K562 (cell line): ENCODE data around the gene MIDN. TPM values are rescaled to one million over a fixed set of nuclear protein-coding genes. Genes with fewer than 3 reads are reported as not detected.
A peak's percentile ranks its signal among the peaks of the same experiment; 100 is the strongest.

Experiments
- ASH1L ChIP-seq: fragments of 450-650 bp; IDR thresholded peaks from 2 replicates; pipeline ENCODE4 v1.6.1; 2018; ENCODE audit warnings: borderline replicate concordance, mild to moderate bottlenecking, low read depth; ENCODE audit not compliant: partially characterized antibody
- CBX3 ChIP-seq, 2 experiments: IDR thresholded peaks; 1 replicate in 1 of 2; 2 replicates in 1 of 2; pipeline ENCODE4 v1.6.1; 2012; ENCODE audit warnings: inconsistent platforms in 2 of 2, low read length in 2 of 2, borderline replicate concordance in 1 of 2, control low read depth in 1 of 2
- CBX5 ChIP-seq: IDR thresholded peaks from 2 replicates; pipeline ENCODE4 v1.6.1; 2014; ENCODE audit warnings: low read depth, borderline replicate concordance
- CEBPB ChIP-seq: fragments of 450-650 bp; IDR thresholded peaks from 2 replicates; pipeline ENCODE4 v1.6.1; 2016; ENCODE audit warnings: missing genetic modification characterization, missing compliant biosample characterization
- CXXC5 ChIP-seq: fragments of 250-450 bp; sonication (Bioruptor Pico); IDR thresholded peaks from 2 replicates; pipeline ENCODE4 v1.8.0; 2022; ENCODE audit warnings: inconsistent platforms, mild to moderate bottlenecking, moderate library complexity
- FUS ChIP-seq: fragments of 200-400 bp; formaldehyde crosslinking; optimal IDR thresholded peaks from 2 replicates; pipeline ENCODE3; 2017; ENCODE audit warnings: low read depth, low read length
- GTF2E2 ChIP-seq: fragments of 200-800 bp; sonication (Bioruptor generic); IDR thresholded peaks from 2 replicates; pipeline ENCODE4 v1.6.1; 2016; ENCODE audit warnings: missing genetic modification characterization, missing compliant biosample characterization
- HDAC3 ChIP-seq: fragments of 450-650 bp; IDR thresholded peaks from 2 replicates; pipeline ENCODE4 v1.6.1; 2018; ENCODE audit warnings: borderline replicate concordance, mild to moderate bottlenecking, moderate library complexity; ENCODE audit not compliant: partially characterized antibody
- HSF4 ChIP-seq: fragments of 250-450 bp; sonication (Bioruptor Pico); IDR thresholded peaks from 2 replicates; pipeline ENCODE4 v2.1.2; 2022; ENCODE audit warnings: mild to moderate bottlenecking, moderate library complexity, borderline replicate concordance
- RBM22 ChIP-seq: fragments of 200-400 bp; formaldehyde crosslinking; IDR thresholded peaks from 2 replicates; pipeline ENCODE4 v1.6.1; 2018; ENCODE audit warnings: low read length, low read depth; ENCODE audit not compliant: poor library complexity, severe bottlenecking
- RUNX1 ChIP-seq: sonication (generic); IDR thresholded peaks from 2 replicates; pipeline ENCODE4 v1.6.1; 2016; ENCODE audit warnings: antibody characterized with exemption, low read depth
- SIN3A ChIP-seq, 2 experiments: fragments of 150-350 bp in 1 of 2; IDR thresholded peaks; 2 replicates each; pipeline ENCODE4 v1.6.1; 2011 to 2016; ENCODE audit warnings: borderline replicate concordance in 2 of 2, low read depth in 2 of 2, low read length in 2 of 2, mild to moderate bottlenecking in 2 of 2, moderate library complexity in 2 of 2; ENCODE audit not compliant: control insufficient read depth in 1 of 2
- SRSF3 ChIP-seq: fragments of 200-400 bp; formaldehyde crosslinking; IDR thresholded peaks from 2 replicates; pipeline ENCODE4 v1.6.1; 2016; ENCODE audit warnings: mild to moderate bottlenecking, low read length, moderate library complexity; ENCODE audit not compliant: insufficient read depth
- STAT5A ChIP-seq: IDR thresholded peaks from 2 replicates; pipeline ENCODE4 v1.6.1; 2012; ENCODE audit warnings: low read length, inconsistent platforms, borderline replicate concordance
- ZC3H11A ChIP-seq: IDR thresholded peaks from 2 replicates; pipeline ENCODE4 v1.6.1; 2012; ENCODE audit warnings: low read depth, low read length, improper control_type of control experiment
- ZFP36 ChIP-seq: fragments of 150-350 bp; IDR thresholded peaks from 2 replicates; pipeline ENCODE4 v1.6.1; 2018; ENCODE audit warnings: low read length, low read depth; ENCODE audit not compliant: partially characterized antibody
- ZKSCAN3 ChIP-seq: fragments of 250-450 bp; sonication (Bioruptor Pico); IDR thresholded peaks from 2 replicates; pipeline ENCODE4 v1.4.0; 2020
- ZNF253 ChIP-seq: fragments of 250-450 bp; sonication (Bioruptor Pico); conservative IDR thresholded peaks from 2 replicates; pipeline ENCODE4 v1.6.1; 2021; ENCODE audit warnings: mild to moderate bottlenecking
- ZNF41 ChIP-seq: fragments of 250-450 bp; sonication (Bioruptor Pico); conservative IDR thresholded peaks from 2 replicates; pipeline ENCODE4 v1.4.0; 2020; ENCODE audit warnings: mild to moderate bottlenecking
- ZNF431 ChIP-seq: sonication (generic); formaldehyde crosslinking; IDR thresholded peaks from 2 replicates; pipeline ENCODE4 v1.8.0; 2022; ENCODE audit warnings: mild to moderate bottlenecking, missing genetic modification reagents
- ZNF551 ChIP-seq: fragments of 250-450 bp; sonication (Bioruptor Pico); IDR thresholded peaks from 2 replicates; pipeline ENCODE4 v1.5.0; 2021; ENCODE audit warnings: mild to moderate bottlenecking, moderate library complexity
- polyA plus RNA-seq, 8 experiments: library from polyadenylated mRNA; depleted of rRNA in 4 of 8; stranded (reverse) in 5 of 8; unstranded in 3 of 8; fragments of >200 nt; fragmentation: Nextera tagmentation in 2 of 8; fragmentation: Illumina TruSeq in 1 of 8; extraction: Ambion mirVana in 2 of 8; extraction: Trizol in 1 of 8; gene quantifications; 2 replicates each; pipeline versions ENCODE4 v1.2.1 to v1.2.3, GENCODE V29; 2011 to 2014; ENCODE audit warnings: inconsistent platforms in 1 of 8, missing spikeins in 1 of 8
- total RNA-seq, 7 experiments: library from RNA; depleted of rRNA in 6 of 7; stranded (reverse); fragments of >200 nt in 6 of 7; fragmentation: Illumina TruSeq in 2 of 7; extraction: Trizol in 2 of 7; gene quantifications; 2 replicates each; pipeline versions ENCODE4 v1.2.1 to v1.2.3, GENCODE V29; 2011 to 2021; ENCODE audit warnings: low replicate concordance in 1 of 7
- TF ChIP-seq, protein P1 (sequence below): fragments of 450-650 bp; formaldehyde crosslinking; IDR thresholded peaks from 2 replicates; pipeline ENCODE4 v1.4.0; 2022; ENCODE audit warnings: missing genetic modification characterization
- TF ChIP-seq, protein P2 (sequence below): sonication (generic); formaldehyde crosslinking; IDR thresholded peaks from 2 replicates; pipeline ENCODE4 v1.8.1; 2023; ENCODE audit warnings: mild to moderate bottlenecking, missing genetic modification reagents
- TF ChIP-seq, protein P3 (sequence below), 3 experiments: fragments of 200-800 bp in 1 of 3; sonication (Bioruptor generic) in 1 of 3; sonication (generic) in 1 of 3; formaldehyde crosslinking in 1 of 3; IDR thresholded peaks; 2 replicates each; pipeline versions ENCODE4 v1.6.1 to v1.8.0; 2016 to 2022; ENCODE audit warnings: mild to moderate bottlenecking in 2 of 3, missing compliant biosample characterization in 2 of 3, missing genetic modification characterization in 2 of 3, missing genetic modification reagents in 1 of 3

The MIDN gene
- total and polyA plus RNA-seq, 9 of the 15 experiments (the other 6 are each of a cell fraction or from before 2014, with no cell fraction given), result 0.17 to 120 (median 10.1) TPM

- TF ChIP-seq, protein P1, sequence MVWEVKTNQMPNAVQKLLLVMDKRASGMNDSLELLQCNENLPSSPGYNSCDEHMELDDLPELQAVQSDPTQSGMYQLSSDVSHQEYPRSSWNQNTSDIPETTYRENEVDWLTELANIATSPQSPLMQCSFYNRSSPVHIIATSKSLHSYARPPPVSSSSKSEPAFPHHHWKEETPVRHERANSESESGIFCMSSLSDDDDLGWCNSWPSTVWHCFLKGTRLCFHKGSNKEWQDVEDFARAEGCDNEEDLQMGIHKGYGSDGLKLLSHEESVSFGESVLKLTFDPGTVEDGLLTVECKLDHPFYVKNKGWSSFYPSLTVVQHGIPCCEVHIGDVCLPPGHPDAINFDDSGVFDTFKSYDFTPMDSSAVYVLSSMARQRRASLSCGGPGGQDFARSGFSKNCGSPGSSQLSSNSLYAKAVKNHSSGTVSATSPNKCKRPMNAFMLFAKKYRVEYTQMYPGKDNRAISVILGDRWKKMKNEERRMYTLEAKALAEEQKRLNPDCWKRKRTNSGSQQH, result no peak; the same call in 1 of the 2 replicates
- no peak for TF ChIP-seq HDAC3
- TF ChIP-seq CXXC5 (CRISPR knock-in tag), result no peak
- no peak for TF ChIP-seq SIN3A (IDR thresholded peaks at IDR 0.05; ENCODE audit: borderline replicate concordance in 2 of 2, control insufficient read depth in 1 of 2, low read depth in 2 of 2, low read length in 2 of 2)
- TF ChIP-seq STAT5A, result no peak
- no peak for TF ChIP-seq FUS
- TF ChIP-seq ZNF41, result no peak
- no peak for TF ChIP-seq CBX5
- peak; percentile 44; the same call in 1 of the 2 replicates for TF ChIP-seq RUNX1
- no peak for TF ChIP-seq HSF4 (CRISPR knock-in tag)
- TF ChIP-seq, protein P2, sequence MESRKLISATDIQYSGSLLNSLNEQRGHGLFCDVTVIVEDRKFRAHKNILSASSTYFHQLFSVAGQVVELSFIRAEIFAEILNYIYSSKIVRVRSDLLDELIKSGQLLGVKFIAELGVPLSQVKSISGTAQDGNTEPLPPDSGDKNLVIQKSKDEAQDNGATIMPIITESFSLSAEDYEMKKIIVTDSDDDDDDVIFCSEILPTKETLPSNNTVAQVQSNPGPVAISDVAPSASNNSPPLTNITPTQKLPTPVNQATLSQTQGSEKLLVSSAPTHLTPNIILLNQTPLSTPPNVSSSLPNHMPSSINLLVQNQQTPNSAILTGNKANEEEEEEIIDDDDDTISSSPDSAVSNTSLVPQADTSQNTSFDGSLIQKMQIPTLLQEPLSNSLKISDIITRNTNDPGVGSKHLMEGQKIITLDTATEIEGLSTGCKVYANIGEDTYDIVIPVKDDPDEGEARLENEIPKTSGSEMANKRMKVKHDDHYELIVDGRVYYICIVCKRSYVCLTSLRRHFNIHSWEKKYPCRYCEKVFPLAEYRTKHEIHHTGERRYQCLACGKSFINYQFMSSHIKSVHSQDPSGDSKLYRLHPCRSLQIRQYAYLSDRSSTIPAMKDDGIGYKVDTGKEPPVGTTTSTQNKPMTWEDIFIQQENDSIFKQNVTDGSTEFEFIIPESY (CRISPR knock-in tag), result no peak
- 0 out of 2 replicates have a peak, but pooled peaks have one; percentile 23 for TF ChIP-seq SRSF3
- no peak for TF ChIP-seq ZNF551 (CRISPR knock-in tag)
- TF ChIP-seq ZNF253 (CRISPR knock-in tag), result no peak
- no peak for TF ChIP-seq ZKSCAN3 (CRISPR knock-in tag)
- TF ChIP-seq ZC3H11A, result no peak
- TF ChIP-seq ASH1L, result peak; percentile 33
- TF ChIP-seq ZNF431 (CRISPR knock-in tag), result 0 out of 2 replicates have a peak, but pooled peaks have one; percentile 40
- TF ChIP-seq ZFP36, result no peak
- TF ChIP-seq, protein P3, sequence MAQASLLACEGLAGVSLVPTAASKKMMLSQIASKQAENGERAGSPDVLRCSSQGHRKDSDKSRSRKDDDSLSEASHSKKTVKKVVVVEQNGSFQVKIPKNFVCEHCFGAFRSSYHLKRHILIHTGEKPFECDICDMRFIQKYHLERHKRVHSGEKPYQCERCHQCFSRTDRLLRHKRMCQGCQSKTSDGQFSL (CRISPR knock-in tag; IDR thresholded peaks at IDR 0.05), result no peak
- TF ChIP-seq, protein P3 (tag; IDR thresholded peaks at IDR 0.05), result no peak
- TF ChIP-seq RBM22, result peak; percentile 43
- no peak; a peak in 1 of 3 replicates for TF ChIP-seq CBX3 (IDR thresholded peaks at IDR 0.05; ENCODE audit: borderline replicate concordance in 1 of 2, low read length in 2 of 2)
- 0 out of 2 replicates have a peak, but pooled peaks have one; percentile 19 for TF ChIP-seq CEBPB (tag)
- no peak for TF ChIP-seq GTF2E2
These were observed 25.1 kb downstream of the MIDN start (continued) for GRCh38 chr19:1273263-1274041.
